Posterior vena cava (tissue), 2 donors: ENCODE measurements around the gene ARNT2. TPM values are rescaled to one million over a fixed set of nuclear protein-coding genes. Genes with fewer than 3 reads are reported as not detected.

Source experiments
- DNase-seq: peaks from one replicate; pipeline ENCODE4 v3.0.0-alpha.2; 2020; ENCODE audit warnings: low spot score
- intact Hi-C, 2 donors: fragments of 100-400 bp; cut with DNase I; formaldehyde crosslinking; loops; one replicate each; pipeline versions ENCODE4 v1.14.1 to v1.14.2; 2022 to 2023
- total RNA-seq, 2 donors: library from RNA; stranded (reverse); fragmentation: NEBNext Ultra II Directional; extraction: Animal tissue kit (Norgen Biotek cat#: 25700); gene quantifications; one replicate each; pipeline ENCODE4 v1.2.1, GENCODE V29; 2021
- donor health status: DM: yes; HTN: yes; CAD: no.
- donor health status: DM: yes; HTN: yes; CAD: no.

Gene ARNT2
- total RNA-seq, 2 donors from 2014 or later: 3.7 to 10.1 TPM

- intact Hi-C loops: no loop called here
- DNase-seq: no peak
These were observed 32.5 kb downstream of the ARNT2 start for GRCh38 chr15:80436511-80437307.

DNA sequence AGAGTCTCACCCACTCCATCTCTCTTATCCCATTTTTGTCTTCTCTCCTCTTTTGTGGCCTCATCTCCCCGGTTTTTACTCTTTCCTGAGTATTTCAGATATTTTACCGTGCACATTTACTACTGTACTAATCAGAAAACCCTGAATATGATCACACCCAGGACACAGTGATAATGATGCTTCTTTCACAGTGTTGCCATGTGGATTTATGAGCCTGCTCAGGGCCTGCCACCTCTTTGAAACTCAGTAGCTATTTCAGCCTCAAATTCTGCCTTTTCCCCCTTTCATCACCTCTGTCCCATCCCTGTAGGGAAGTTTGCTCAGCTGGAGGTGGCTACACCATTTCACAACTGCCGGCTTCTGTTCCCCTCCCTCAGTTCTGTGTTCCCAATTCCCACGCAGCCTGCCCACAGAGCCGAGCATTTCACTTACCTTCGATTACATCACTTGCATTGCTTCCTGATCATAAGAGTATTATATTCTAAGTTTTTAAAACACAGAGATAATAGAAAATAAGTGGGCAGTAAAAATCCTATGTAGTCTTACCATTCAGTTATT lies 33.2 kb downstream of the ARNT2 start:
- DNase-seq: no peak
- intact Hi-C loops: no loop called here

DNA sequence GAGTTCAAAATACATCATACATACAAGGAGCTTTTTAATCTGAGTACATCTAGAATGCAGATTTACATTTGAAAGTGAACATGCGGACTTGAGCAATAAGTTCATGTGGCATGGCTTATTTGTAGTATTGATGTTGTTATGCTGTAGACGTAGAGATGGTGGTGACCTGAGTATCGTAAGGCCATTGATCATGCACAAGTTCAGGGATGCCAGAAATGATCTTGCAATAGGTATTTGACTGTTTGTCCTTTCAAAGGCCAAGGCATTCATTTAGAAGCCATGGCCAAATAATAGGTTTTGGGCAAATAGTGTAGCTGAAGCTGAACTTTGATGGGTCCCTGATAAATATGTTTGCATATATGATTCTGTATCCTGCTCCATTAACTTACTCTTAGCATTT lies 35.0 kb downstream of the ARNT2 start:
- no peak for DNase-seq
- intact Hi-C loops: no loop called here

- intact Hi-C loops: no loop called here
- DNase-seq: no peak
These were observed 35.8 kb downstream of the ARNT2 start for GRCh38 chr15:80440024-80440423.

DNA sequence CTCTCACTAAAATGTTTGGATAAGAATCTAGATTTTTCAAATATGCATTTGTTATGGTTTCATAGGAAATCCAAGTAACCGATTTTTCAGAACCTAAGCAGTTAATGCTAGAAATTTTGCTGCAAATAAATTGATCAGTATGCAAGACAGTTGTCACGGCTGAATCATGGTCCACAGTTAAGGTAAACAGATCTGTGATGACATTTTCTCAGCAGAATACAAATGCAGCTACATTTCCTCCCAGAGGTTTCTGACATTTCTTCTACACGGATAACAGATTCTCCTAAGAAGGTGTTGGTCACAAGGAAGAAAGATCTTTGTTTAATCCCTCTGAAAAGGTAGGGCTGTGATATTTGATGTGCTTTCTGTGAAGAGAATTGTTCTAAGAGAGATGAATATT lies 36.9 kb downstream of the ARNT2 start:
- no peak for DNase-seq
- intact Hi-C loops: no loop called here

GRCh38 chr15:80441714-80442113 lies 37.5 kb downstream of the ARNT2 start:
- intact Hi-C loops: no loop called here
- no peak for DNase-seq

- intact Hi-C loops: no loop called here
- DNase-seq: no peak
These were observed 38.7 kb downstream of the ARNT2 start for GRCh38 chr15:80442728-80443403.

DNA sequence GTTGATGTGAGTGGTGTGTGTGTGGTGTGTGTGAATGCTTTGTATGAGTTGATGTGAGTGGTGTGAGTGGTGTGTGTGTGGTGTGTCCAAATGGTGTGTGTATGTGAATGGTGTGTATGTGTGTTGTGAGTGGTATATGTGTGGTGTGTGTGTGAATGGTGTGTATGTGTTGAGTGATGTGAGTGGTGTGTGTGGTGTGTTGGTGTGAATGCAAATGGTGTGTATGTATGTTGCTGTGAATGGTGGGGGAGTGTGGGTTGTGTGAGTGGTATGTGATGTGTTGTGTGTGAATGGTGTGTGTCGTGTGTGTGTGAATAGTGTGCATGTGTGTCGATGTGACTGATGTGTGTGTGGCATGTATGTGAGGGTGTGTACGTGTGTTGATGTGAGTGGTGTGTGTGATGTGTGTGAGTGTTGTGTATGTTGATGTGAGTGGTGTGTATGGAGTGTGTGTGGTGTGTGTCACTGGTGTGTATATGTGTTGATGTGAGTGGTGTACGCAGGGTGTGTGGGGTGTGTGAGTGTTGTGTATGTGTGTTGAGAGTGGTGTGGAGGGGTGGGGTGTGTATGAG lies 40.6 kb downstream of the ARNT2 start:
- intact Hi-C loops: no loop called here
- no peak for DNase-seq

GRCh38 chr15:80445300-80446041 lies 41.3 kb downstream of the ARNT2 start:
- intact Hi-C loops: no loop called here

GRCh38 chr15:80447077-80447476 lies 42.9 kb downstream of the ARNT2 start:
- DNase-seq: no peak
- intact Hi-C loops: no loop called here

More at GRCh38 chr15:80445300-80446041, 41.3 kb downstream of the ARNT2 start:
- no peak for DNase-seq

DNA sequence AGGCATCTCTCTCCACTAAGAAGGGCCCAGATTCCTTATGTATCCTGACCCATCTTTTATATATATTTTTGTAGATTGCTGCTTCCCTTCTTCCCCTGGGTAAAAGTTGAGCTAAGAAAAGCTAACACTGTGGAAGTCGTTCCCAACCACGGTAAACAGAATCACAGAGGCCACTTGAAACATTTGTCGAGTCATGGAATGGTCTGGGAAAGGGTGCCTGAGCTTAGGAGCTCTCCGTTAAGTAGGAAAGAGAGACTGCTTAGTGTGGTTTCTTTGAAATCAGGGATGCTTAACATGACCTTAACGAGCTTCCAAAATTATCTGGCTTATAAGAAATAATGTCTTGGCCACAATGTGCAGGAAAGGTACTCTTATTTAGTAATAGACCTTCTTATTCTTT lies 45.6 kb downstream of the ARNT2 start:
- intact Hi-C loops: loop anchor here (5.0 to 10.0 kb wide), 5 partner anchors 115 to 1865 kb away; partner anchors contain the start of gene CEMIP (in 1 of the 2)
- DNase-seq: no peak

DNA sequence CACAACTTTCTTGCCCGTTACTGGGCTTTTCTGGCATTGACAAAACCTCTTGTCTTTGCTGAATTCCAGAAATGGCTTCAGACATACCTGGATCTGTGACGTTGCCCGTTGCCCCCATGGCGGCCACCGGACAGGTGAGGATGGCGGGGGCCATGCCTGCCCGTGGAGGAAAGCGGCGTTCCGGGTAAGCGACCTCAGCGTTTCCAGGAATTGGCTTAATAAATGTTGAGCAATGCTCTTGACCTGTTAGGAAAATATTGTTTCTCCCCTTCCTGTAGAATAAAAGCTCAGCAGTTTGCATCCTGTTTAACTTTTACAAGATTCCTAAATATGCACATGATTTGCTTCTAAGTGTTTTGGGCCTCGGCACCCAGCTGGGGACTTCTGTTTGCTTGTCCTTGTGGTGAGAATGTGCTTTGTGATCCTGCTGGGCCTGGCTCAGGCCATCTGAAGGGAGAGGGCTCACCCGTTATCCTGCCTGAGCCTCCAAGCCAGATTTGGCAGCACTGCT lies 46.7 kb downstream of the ARNT2 start:
- intact Hi-C loops: loop anchor here (5.0 to 10.0 kb wide), 5 partner anchors 114 to 1866 kb away; partner anchors contain the start of gene CEMIP (in 1 of the 2)
- DNase-seq: no peak

GRCh38 chr15:80452166-80452565 lies 48.0 kb downstream of the ARNT2 start:
- intact Hi-C loops: loop anchor here (5.0 to 10.0 kb wide), 5 partner anchors 113 to 1867 kb away; partner anchors contain the start of gene CEMIP (in 1 of the 2)
- no peak for DNase-seq

GRCh38 chr15:80455051-80455648 lies 51.0 kb downstream of the ARNT2 start:
- DNase-seq: no peak
- intact Hi-C loops: loop anchor here (5.0 to 10.0 kb wide), 6 partner anchors 110 to 1870 kb away; partner anchors contain the start of gene CEMIP (in 2 of the 2)

DNA sequence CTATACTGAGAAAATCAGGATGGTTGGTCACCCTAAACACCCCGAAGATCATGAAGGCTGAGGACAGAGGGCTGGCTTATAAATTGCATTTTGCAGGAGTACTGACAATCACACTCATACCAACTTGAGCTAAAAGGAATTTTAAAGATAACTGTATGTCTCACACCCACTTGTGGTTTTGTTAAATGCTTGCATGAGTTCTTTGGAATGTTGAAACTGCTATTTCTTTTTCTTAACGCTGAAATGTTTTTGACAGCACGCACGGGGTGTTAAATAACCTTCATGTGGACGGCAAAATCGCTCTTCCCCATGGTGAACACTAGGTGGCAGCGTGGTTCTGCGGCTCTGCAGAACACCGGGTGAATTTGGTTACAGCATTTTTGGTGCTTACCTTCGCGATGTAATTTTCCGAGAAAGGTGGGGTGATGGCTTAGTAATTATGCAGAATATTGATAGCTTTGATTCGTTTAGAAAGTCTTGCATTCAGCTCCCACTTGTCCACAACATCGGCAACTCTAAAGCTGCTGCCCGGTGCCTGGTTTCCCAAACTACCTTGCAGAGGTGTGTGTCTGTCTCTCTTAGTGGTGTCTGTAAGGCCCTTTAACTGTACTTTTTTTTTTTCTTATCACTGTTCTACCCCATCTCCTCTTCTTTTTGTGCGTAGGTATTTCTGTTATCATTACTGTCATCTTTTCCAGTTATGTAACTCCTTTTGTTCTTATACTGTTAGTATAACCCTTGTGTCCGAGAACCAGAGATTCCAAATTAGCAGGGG lies 51.7 kb downstream of the ARNT2 start:
- intact Hi-C loops: loop anchor here (5.0 to 10.0 kb wide), 6 partner anchors 109 to 1871 kb away; partner anchors contain the start of gene CEMIP (in 2 of the 2)
- DNase-seq: no peak

GRCh38 chr15:80456517-80457492 lies 52.6 kb downstream of the ARNT2 start:
- intact Hi-C loops: loop anchor here (5.0 to 10.0 kb wide), 6 partner anchors 108 to 1872 kb away; partner anchors contain the start of gene CEMIP (in 2 of the 2)
- no peak for DNase-seq
